ENCODE results near the gene TALDO1.

Gene TALDO1

GRCh38 chr11:788953-789940 is 42.0 kb downstream of the TALDO1 start:
- DNase-seq: no peak

- DNase-seq: no peak
Observed at GRCh38 chr11:789943-790342, 42.7 kb downstream of the TALDO1 start, which contains the start of gene CEND1. Gene CEND1, minus strand, starts transcription at chr11:790090. Its CDS starts 1,514 bp downstream, at chr11:788576.

- DNase-seq: no peak
Observed at GRCh38 chr11:790721-791564, 43.7 kb downstream of the TALDO1 start.

GRCh38 chr11:791658-792534 is 44.6 kb downstream of the TALDO1 start:
- DNase-seq: no peak

- no peak for DNase-seq
Observed at GRCh38 chr11:792535-792821, 45.2 kb downstream of the TALDO1 start.

GRCh38 chr11:792873-793272 is 45.6 kb downstream of the TALDO1 start:
- DNase-seq: no peak

GRCh38 chr11:793556-793955 is 46.3 kb downstream of the TALDO1 start:
- no peak for DNase-seq

GRCh38 chr11:794013-794765 is 46.9 kb downstream of the TALDO1 start:
- no peak for DNase-seq

GRCh38 chr11:794766-795633 is 47.7 kb downstream of the TALDO1 start:
- no peak for DNase-seq

GRCh38 chr11:795634-796564 is 48.6 kb downstream of the TALDO1 start:
- DNase-seq: peak; percentile 49

- no peak for DNase-seq
Observed at GRCh38 chr11:796565-797295, 49.5 kb downstream of the TALDO1 start.

GRCh38 chr11:797296-798092 is 50.2 kb downstream of the TALDO1 start:
- peak; percentile 28 for DNase-seq

GRCh38 chr11:798093-798713 is 50.9 kb downstream of the TALDO1 start, which contains the start of gene SLC25A22:
Gene SLC25A22, minus strand, starts transcription at chr11:798281. Its CDS starts 3,275 bp downstream, at chr11:795006.
- DNase-seq: peak; percentile 47

- DNase-seq: no peak
Observed at GRCh38 chr11:799641-800316, 52.5 kb downstream of the TALDO1 start.

- DNase-seq: no peak
Observed at GRCh38 chr11:800473-800872, 53.2 kb downstream of the TALDO1 start.

GRCh38 chr11:801097-801780 is 54.0 kb downstream of the TALDO1 start:
- DNase-seq: no peak
